ENCODE measurements around the gene RGS7BP.

DNA sequence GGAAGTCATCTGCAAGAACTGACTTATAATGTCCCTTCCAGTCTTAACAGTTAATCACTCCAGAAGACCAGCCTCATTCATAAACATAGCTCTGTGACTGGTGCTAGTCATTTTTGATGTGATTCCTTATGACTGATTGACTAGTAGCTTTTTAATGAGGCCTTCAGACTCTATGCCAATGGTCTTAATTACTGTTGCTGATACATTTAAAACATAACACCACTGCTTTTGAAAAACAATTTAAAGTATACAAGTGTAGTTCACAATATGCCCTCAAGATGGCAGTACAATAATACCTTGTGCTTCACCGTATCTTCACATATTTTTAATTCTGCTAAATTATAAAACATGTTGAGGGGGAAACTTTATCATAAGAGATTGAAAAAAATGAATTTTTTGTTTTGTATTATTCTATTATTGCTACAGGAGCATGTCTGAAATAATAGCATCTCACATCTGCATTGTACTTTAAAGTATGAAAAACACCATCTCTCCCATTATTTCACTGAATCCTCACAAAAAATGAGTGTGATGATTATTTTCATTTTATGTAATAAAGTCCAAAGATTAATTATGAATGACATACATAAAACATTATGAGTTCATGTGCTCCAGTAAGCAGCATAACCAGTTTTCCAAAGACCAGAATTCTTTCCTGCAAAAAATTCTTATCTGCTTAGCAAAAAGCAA lies 129.3 kb downstream of the RGS7BP start:
- TF ChIP-seq SUZ12 (IDR thresholded peaks at IDR 0.05; ENCODE audit: extremely low read depth, insufficient read depth, insufficient read length): no peak
- no peak for TF ChIP-seq ZNF274 (IDR thresholded peaks at IDR 0.05; ENCODE audit: low read depth, low read length)
